Measurements from ENCODE around the gene C1orf56.

The C1orf56 gene

GRCh38 chr1:151047591-151047924 is at the start of gene C1orf56:
TSS of gene C1orf56 (plus strand) at chr1:151047751. CDS start at chr1:151047848, 97 bp downstream.
- DNase-seq, result peak; percentile 61 to 66

GRCh38 chr1:150997949-150998348 is 49.6 kb upstream of the C1orf56 start:
- no peak for DNase-seq

GRCh38 chr1:150999051-150999674 is 48.4 kb upstream of the C1orf56 start:
- no peak for DNase-seq

- DNase-seq, result no peak
Observed at GRCh38 chr1:150999926-151000325, 47.6 kb upstream of the C1orf56 start.

DNA sequence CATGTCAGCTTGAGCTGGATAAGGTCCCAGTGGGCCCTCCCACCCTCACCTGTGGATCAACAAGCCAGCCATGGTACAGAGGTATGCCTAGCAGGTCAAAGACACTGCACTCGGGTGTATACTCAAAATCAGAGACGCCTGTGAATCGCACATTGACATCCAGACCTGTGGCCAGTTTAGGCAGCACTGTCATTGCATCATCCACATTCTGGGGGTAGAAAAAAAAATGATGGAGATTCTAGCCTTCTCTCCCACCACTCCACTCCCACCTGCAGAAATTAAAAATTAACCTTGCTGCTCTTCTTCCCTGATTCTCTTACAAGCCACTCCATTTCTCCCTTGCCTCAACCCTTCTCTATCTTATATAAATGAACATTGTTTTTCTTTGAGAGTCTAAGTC is 47.1 kb upstream of the C1orf56 start:
- no peak for DNase-seq

DNA sequence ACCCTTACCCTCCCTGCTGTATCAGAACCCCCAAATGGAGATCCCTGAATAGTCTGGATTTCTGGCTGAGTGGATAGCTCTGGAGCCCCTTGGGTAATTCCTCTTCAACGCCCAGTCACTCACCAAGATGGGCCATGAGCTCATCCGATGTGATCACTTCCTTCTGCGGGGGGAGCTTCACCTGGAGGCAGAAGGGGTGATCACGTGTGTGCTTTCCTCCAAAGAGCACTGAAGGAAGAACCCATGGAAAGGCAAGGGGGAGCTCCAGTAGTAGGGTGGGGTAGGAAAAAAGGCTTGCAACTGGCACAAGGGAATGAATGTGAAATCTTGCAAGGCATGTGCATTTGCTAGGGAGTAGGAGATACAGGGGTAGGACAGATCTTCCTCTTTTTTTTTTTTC is 45.9 kb upstream of the C1orf56 start:
- no peak for DNase-seq

GRCh38 chr1:151002051-151002450 is 45.5 kb upstream of the C1orf56 start:
- no peak for DNase-seq

DNA sequence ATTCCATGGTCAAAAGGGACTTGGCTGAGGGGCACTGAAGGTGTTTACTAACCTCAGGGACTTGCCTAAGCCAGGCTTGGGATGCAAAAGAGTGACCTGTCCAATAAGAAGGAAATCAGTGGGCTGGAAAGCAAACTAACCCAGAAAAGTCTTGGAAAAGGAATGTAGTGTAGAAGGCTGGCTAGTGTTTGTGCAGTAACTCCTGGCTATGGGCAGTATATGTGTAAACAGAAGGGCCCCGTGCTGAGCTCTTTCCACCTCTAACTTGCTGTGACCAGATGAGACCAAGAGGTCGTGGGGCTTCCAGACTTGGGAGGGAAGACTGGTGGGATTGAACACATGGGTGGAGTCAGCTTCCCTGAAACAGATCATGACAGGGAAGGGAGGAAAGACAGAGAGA is 44.9 kb upstream of the C1orf56 start:
- DNase-seq, result no peak

GRCh38 chr1:151003180-151003579 is 44.4 kb upstream of the C1orf56 start:
- peak in 1 of 2 donors; percentile 46 for DNase-seq

DNA sequence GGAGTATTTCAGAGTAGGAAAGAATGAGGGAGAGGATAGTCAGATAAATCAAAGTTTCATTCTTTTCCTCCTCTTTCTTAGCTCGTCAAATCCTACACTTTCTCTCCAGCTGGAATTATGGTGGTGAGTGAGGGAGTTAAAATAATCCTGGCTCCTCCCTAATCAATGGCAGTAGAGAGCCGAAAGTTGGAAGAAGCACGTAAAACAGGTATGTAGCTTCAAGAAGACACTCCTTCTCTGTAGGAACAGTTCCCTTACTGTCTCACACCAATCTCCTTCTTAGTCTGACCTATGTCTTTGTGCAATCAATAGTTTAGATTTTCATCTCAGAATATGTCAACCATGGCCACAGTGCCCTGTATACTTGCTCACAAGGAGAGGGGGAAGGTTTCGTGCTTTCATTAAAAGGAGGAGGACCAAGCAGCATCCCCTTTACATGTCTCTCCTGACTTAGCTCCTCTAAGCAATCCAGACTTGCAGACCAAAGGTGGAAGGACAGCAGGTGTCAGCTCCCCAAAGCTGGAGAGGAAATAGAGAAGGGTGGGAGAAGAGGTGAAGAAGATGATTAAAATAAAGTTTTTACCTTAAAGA is 41.7 kb upstream of the C1orf56 start:
- no peak for DNase-seq

DNA sequence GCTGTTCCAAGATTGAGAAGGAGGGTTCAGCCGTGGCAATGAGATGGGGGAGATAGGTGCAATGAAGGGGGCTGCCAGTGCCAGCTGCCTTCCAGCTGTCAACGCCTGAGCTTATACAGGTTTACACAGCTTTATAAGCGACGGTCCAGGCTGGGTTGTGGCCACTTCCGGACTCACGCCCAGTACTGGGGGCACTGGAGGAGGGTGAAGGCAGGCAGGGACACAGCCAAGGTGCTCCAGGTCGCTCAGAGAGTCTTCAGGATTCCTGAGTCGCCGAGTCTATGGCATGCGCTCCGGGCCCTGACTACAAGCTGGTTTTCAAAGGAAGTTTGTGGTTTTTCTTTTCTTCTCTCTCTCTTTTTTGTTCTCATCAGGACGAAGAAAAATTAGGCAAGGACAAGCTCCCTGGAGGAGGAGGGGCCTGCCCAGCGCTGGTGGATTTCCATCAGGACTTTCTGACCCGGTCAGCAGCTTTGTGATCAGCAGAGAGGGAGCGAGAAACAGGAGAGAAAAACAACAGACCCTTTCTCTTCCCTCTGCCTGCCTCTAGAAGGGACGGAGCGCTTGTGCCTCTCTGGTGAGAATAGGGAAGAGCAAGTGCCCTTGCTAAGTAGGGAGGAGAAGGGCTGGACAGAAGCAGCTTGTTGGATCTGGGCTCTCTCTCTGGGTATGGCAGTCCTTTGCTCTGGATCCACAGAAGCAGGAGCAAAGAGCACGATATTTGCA is 41.1 kb upstream of the C1orf56 start, which contains the start of gene MINDY1:
Gene MINDY1 (minus strand): TSS at position 576 of the 726 bp plus-strand sequence. CDS start 4,285 bp downstream, outside the sequence.
- peak; percentile 49 to 61 for DNase-seq

- DNase-seq, result no peak
Observed at GRCh38 chr1:151007853-151008243, 39.7 kb upstream of the C1orf56 start.

DNA sequence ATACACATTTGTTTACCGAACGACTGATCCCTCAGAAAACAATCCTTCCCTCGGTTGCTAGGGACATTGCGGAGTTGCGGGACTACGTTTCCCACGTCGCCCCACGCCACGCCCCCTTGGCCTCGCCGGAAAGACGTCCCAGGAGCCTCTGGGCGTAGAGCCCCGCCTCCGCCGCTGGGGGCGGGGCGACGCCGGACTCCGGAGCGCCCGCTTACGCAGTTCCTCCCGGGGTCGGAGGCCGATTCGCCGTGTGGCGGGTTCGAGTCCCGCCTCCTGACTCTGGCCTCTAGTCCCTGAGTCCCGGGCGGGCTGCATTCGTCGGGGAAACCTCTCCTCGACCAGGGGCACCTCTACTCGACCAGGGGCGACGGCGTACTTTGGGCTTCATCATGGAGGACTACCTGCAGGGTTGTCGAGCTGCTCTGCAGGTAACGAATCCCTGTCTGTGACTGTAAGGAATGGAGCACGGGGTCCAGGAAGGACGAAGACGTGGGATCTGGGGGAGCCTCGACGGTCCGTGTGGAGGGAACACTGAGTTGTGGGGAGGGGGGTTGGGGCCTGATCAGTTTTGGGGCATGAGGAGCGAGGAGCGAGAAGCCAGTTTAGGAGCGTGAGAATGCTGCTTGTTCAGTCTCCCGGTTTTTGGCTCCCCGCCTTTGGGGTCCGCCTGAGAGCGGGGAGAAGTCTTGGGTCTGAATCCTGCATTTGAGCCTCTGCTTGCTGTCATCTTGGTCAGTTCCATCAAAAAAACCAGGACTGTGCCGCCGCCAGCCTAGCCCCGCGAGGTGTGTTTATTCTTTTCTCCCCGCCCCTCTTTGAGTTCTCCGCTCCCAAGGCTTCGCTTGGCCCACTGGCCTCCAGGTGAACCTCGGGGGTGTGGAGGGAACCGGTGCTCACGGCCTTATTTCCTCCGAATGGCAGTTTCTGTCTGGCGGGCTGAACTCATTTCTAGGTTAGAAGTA is 39.0 kb upstream of the C1orf56 start, which contains the start of gene PRUNE1:
Gene PRUNE1 (plus strand): TSS at position 206 of the 962 bp plus-strand sequence. CDS start 184 bp downstream, at position 390.
- DNase-seq, result peak; percentile 99

GRCh38 chr1:151009206-151009587 is 38.4 kb upstream of the C1orf56 start:
- DNase-seq, result no peak

DNA sequence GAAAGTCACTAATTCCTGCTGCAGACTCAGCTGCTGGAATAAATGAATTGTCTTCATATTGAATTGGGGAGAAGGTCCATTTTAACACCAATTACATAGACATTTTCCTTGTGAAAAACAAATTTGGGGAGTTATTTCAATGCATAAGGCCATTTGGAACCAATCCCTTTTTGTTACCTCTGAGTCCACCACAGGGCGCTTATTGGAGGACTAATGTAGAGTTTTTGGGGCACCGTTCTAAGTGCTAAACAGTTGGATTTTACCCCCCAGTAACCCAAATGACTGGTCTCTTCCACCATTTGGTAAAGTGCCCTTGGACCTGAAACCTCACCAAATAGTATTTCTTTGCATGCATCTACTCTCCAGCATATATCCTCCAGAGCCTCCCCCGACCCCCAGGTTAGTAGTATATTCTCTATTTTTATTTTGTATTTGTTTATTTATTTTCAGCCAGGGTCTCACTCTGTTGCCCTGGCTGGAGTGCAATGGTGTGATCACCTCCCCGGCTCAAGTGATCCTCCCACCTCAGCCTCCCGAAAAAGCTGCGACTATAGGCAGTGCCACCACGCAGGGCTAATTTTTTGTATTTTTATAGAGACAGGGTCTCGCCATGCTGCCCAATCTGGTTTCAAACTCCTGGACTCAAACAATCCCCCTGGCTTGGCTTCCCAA is 37.7 kb upstream of the C1orf56 start:
- no peak for DNase-seq

DNA sequence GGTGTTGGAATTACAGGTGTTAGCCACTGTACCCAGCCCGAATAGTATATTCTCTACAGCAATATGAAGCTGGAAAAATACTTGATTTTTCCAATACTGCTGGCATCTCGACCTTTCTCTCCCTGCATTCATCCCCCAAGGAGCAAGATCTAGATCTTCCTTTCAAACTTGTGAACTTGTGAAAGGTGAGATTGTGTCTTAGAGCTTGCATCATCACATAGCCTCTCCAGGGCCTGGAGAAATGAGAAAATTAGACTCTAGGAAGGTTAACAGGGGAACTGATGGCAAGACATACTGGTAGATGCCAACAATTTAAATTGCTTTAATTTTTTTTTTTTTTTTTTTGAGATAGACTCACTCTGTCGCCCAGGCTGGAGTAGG is 37.2 kb upstream of the C1orf56 start:
- no peak for DNase-seq

DNA sequence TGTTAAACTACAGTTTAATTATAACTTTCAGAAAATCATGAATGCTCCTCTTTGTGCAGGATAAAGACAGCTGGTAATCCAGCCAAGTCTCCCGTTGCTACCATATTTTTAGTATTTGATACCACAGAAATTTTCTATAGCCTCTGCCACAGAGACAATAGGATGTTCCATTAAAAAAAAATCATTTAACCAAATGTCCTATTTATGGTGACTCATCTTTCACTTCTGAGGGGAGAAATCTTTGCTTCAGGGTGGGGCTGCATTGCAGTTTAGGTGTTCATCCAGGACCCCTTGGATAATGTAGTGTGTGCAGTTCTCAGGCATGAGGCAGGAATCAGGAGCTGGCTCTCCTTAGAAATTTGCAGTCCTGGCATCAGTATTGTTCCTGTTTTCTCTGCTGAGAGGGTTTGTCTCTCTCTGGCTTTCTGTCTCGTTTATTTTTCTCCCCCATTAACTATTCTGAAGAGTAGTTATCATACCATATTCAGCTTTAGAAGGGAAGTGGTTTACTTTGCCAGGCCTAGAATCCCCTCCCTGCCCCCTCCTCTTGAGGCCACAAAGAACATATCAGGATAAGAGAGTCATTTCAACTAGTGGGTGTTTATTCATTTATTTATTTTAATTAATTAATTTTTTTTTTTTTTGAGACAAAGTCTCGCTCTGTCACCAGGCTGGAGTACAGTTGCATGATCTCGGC is 36.2 kb upstream of the C1orf56 start:
- DNase-seq, result no peak

DNA sequence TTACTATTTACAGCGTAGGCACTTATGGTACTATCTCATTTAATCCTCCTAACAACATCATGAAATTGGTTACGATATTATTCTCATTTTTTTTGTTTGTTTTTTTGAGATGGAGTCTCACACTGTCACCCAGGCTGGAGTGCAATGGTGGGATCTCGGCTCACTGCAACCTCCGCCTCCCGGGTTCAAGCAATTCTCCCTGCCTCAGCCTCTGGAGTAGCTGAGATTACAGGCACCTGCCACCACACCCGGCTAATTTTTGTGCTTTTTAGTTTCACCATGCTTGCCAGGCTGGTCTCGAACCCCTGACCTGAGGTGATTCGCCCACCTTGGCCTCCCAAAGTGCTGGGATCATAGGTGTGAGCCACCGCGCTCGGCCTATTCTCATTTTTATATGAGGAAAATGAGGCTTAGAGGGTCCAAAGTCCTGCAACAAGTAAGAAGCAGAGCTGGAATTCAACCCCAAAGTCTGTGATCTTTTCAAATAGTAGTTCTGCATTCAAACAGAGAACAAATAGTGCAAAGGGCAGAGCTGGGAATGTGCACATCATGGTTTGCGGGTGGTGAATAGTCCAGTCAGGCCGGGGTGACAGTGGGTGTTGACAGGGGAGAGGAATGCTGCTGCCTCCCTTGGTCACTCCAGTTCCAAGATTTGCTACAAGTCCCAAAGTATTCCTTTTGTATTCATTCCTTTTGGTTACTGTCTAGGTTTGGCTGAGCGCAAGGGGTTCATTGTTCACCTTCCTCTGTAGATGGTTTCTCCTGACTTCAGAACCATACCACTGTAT is 34.7 kb upstream of the C1orf56 start:
- DNase-seq, result no peak

- DNase-seq, result no peak
Observed at GRCh38 chr1:151013518-151013917, 34.0 kb upstream of the C1orf56 start.

GRCh38 chr1:151024540-151025146 is 22.9 kb upstream of the C1orf56 start:
- DNase-seq, result peak; percentile 88 to 90
